GM12891 (cell line): ENCODE data around the gene SCOC.

Experiments
- POLR2A ChIP-seq: IDR thresholded peaks from 2 replicates; pipeline ENCODE4 v1.6.1; 2011; ENCODE audit warnings: low read depth, low read length, control low read depth
- POLR2AphosphoS5 ChIP-seq: IDR thresholded peaks from 2 replicates; pipeline ENCODE4 v1.6.1; 2011; ENCODE audit warnings: low read depth, low read length, control low read depth
- SPI1 ChIP-seq: IDR thresholded peaks from 2 replicates; pipeline ENCODE4 v1.6.1; 2011; ENCODE audit warnings: low read depth, low read length, control low read depth
- TAF1 ChIP-seq: IDR thresholded peaks from 2 replicates; pipeline ENCODE4 v1.6.1; 2011; ENCODE audit warnings: low read depth, low read length, control low read depth

- TF ChIP-seq TAF1, result no peak
- no peak for TF ChIP-seq POLR2AphosphoS5
- no peak for TF ChIP-seq POLR2A
- TF ChIP-seq SPI1, result no peak
These were observed 9.3 kb downstream of the SCOC start for GRCh38 chr4:140382732-140383131.
